GM12865 (cell line): ENCODE measurements around the gene AKAP7.

ENCODE experiments used
- DNase-seq: peaks from one replicate; pipeline ENCODE4 v3.0.0; 2010; ENCODE audit warnings: low read depth
- H3K4me3 ChIP-seq: 2 replicates; pipeline ENCODE4 v1.5.1; 2011; ENCODE audit warnings: mild to moderate bottlenecking, low read depth, low read length, control low read depth
- TF ChIP-seq, protein P1 (sequence below): IDR thresholded peaks from 2 replicates; pipeline ENCODE4 v1.5.1; 2011; ENCODE audit warnings: low read length, control low read depth, low read depth, inconsistent platforms; ENCODE audit not compliant: insufficient read depth; ENCODE audit errors: missing control alignments

The AKAP7 gene

DNA sequence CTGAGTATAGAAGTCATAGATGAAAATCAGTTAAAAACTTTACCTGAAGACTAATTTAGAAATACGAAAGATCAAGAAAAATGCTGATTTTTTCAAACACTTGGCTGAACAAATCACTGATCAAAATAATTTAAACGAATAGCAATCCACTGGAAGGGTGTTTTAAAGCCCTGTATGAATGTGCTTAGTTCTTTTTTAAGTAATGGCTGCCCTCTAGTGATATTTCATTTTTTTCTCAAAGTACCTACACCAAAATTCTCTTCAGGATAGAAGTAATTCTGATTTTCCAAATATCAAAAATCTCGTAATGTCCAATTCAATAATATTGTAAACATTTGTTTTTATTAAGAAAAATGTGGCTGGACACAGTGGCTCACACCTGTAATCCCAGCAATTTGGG, 32.5 kb downstream of the AKAP7 start:
- DNase-seq = no peak
- H3K4me3 ChIP-seq = no peak overlapping the region
- TF ChIP-seq, protein P1, sequence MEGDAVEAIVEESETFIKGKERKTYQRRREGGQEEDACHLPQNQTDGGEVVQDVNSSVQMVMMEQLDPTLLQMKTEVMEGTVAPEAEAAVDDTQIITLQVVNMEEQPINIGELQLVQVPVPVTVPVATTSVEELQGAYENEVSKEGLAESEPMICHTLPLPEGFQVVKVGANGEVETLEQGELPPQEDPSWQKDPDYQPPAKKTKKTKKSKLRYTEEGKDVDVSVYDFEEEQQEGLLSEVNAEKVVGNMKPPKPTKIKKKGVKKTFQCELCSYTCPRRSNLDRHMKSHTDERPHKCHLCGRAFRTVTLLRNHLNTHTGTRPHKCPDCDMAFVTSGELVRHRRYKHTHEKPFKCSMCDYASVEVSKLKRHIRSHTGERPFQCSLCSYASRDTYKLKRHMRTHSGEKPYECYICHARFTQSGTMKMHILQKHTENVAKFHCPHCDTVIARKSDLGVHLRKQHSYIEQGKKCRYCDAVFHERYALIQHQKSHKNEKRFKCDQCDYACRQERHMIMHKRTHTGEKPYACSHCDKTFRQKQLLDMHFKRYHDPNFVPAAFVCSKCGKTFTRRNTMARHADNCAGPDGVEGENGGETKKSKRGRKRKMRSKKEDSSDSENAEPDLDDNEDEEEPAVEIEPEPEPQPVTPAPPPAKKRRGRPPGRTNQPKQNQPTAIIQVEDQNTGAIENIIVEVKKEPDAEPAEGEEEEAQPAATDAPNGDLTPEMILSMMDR = no peak

DNA sequence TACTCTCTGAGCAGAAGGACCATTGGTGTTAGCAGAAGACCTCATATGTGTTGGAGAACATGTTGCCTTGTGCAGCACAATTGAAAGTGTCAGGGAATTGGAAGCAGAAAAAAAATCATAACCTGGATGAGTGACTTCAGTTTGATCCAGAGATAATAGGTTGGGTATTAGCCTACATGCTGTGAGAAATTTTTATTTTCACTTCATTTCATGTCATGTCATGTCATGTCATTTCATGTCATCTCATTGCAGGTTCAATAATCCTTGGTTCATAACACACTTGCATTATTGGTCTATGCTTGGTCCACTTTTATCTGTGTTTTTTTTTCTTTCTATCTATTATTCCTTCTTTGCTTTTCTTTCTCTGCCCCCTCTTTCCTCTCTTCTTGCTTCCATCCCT, 34.3 kb downstream of the AKAP7 start:
- no peak overlapping the region for H3K4me3 ChIP-seq
- TF ChIP-seq, protein P1 = no peak
- no peak for DNase-seq

DNA sequence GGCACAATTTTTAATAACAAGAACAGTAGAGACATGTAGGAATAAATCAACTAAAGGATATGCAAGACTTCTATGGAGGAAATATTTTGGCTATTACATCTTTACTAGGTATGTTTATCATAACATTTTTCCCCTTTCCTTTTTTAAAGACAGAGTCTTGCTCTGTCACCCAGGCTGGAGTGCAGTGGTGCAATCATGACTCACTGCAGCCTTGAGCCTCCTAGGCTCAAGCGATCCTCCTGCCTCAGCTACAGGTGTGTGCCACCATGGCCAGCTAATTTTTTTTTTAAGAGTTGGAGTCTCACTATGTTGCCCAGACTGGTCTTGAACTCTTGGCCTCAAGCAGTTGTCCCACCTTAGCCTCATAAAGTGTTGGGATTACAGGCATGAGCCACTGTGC, 37.0 kb downstream of the AKAP7 start:
- no peak for DNase-seq
- TF ChIP-seq, protein P1 = no peak
- no peak overlapping the region for H3K4me3 ChIP-seq

DNA sequence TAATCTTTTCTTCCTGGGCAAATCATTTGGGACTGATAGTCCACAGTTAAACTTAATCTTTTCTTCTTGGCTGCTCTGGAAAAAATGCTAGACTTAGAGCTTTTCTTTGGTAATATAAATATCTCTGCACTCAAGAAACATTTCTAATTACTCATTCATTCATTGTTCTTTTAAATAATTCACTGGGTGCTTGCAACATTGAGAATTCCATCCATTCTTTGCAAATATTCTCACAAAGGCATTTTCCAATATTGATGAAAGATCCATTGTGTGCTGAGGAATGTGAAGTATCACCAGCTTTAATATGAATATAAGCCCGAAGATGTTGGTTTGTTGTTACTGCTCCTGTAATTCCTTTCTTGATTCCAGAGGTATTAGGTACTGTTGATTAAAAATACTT, 38.4 kb downstream of the AKAP7 start:
- no peak for DNase-seq
- H3K4me3 ChIP-seq = no peak overlapping the region
- TF ChIP-seq, protein P1 = no peak

DNA sequence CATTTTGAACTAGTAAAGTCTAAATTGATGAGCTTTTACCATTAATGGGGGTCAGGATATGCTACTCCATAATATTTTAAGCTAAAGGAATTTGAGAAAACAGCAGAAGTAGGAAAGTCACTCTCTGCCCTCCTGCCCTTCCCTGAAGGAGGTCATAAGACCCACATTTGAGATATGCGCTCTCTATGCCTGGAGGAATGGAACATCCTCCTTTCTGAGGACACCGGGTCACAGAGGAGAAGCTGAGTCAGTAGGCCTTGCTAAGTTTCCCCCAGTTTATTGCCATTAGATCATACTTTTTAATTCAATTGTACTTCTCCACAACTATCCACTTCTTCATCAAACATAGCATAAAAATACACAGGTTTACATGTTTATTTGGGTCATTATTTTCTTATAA, 40.3 kb downstream of the AKAP7 start:
- TF ChIP-seq, protein P1 = no peak
- no peak for DNase-seq
- no peak overlapping the region for H3K4me3 ChIP-seq

DNA sequence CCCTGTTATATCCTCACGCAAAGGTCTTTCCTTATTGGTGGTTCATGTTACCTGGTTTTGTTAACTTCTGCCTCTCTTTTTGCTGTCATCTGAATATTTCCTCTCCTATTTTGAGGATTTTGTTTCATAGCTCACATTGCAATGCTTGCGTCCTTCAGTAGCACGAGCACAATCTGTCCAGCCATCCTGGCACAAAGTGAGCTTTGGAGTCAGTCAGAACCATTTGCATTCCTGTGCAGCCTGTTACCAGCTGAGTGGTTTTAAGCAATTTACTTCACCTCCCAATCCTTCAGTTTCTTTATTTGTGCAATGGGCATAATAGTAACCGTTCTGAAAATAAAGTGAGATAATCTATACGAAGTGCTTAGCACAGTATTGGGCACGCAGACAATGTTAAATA, 42.7 kb downstream of the AKAP7 start:
- no peak overlapping the region for H3K4me3 ChIP-seq
- DNase-seq = no peak
- TF ChIP-seq, protein P1 = no peak

DNA sequence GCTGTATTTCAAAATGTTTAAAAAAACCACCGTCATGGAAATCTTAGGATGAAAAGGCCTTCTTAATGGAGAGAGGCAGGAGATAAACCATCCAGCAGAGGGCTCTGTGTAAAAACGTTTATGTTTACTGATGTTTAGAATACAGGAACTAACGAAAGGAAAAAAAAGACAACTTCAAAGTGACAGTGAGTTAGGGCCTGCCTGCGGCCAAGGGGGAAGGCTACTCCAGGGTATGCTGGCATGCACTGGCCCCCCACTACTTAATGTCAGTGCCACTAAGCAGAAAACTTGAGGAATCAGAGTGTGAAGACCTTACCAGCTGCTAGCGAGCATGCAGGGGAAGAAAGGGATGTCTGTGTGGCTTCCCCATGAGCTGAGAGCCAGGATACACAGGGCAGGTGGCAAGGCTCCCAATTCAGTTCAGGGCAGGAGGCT, 47.7 kb downstream of the AKAP7 start:
- TF ChIP-seq, protein P1 = peak; percentile 36
- peak; percentile 29 for DNase-seq
- H3K4me3 ChIP-seq = no peak overlapping the region
